Left lung (tissue), 10 donors: Measurements from ENCODE around the gene MTHFD1L. TPM values are rescaled to one million over a fixed set of nuclear protein-coding genes. Genes with fewer than 3 reads are reported as not detected.

ENCODE experiments used
- ATAC-seq: fragments of 200-7000 bp; cut with Tn5 transposase; one replicate; pipeline ENCODE4 v1.9.1; 2020; ENCODE audit warnings: moderate library complexity
- DNase-seq, 4 donors: peaks; one replicate each; pipeline ENCODE4 v3.0.0-alpha.2; 2013 to 2020
- H3K27ac ChIP-seq, 2 donors: fragments of 200-600 bp; sonication (generic) in 1 of 2; one replicate each; pipeline versions ENCODE4 v1.5.0 to v1.8.0; 2020 to 2021
- H3K27me3 ChIP-seq, 2 donors: fragments of 200-600 bp; sonication (generic) in 1 of 2; one replicate each; pipeline versions ENCODE4 v1.5.0 to v1.8.0; 2020 to 2021
- H3K36me3 ChIP-seq, 2 donors: fragments of 200-600 bp; sonication (generic) in 1 of 2; one replicate each; pipeline versions ENCODE4 v1.5.0 to v1.8.0; 2020 to 2021
- H3K4me1 ChIP-seq, 2 donors: fragments of 200-600 bp; one replicate each; pipeline ENCODE4 v1.8.0; 2021
- H3K4me3 ChIP-seq, 2 donors: fragments of 200-600 bp; sonication (generic) in 1 of 2; one replicate each; pipeline versions ENCODE4 v1.5.0 to v1.8.0; 2020 to 2021; ENCODE audit warnings: mild to moderate bottlenecking in 1 of 2
- H3K9me3 ChIP-seq, 2 donors: fragments of 200-600 bp; sonication (generic) in 1 of 2; one replicate each; pipeline versions ENCODE4 v1.5.0 to v1.8.0; 2020 to 2021
- CTCF ChIP-seq, 2 donors: fragments of 200-600 bp; sonication (generic) in 1 of 2; IDR thresholded peaks; one replicate each; pipeline versions ENCODE4 v1.5.0 to v1.8.0; 2021; ENCODE audit warnings: antibody characterized with exemption in 2 of 2
- intact Hi-C, 2 donors: fragments of 100-400 bp; cut with DNase I; formaldehyde crosslinking; loops; one replicate each; pipeline versions ENCODE4 v1.11.2 to v1.14.2; 2022
- polyA plus RNA-seq, 6 donors: library from polyadenylated mRNA; unstranded; fragments of 120-200 nt; gene quantifications; one replicate each; pipeline ENCODE4 v1.2.1, GENCODE V29; 2013; ENCODE audit not compliant: insufficient read length in 6 of 6
- total RNA-seq, 2 donors: library from RNA; stranded (reverse); fragmentation: NEBNext Ultra II Directional; extraction: Animal tissue kit (Norgen Biotek cat#: 25700); gene quantifications; one replicate each; pipeline ENCODE4 v1.2.1, GENCODE V29; 2021
- donor health status: DM: no; HTN: yes; CAD: no.
- donor health status: DM: no; HTN: no; CAD: no.

Gene MTHFD1L
- total and polyA plus RNA-seq, 8 donors: 11.9 to 38.2 (median 16.0) TPM

- Histone ChIP-seq H3K27ac (no peak overlapping the region), H3K27me3 (no peaks in the 10 kb centered on the region), H3K36me3 (peaks cover 0 to 17% of the 10 kb centered on the region in 2 donors), H3K4me1 (no peaks in the 10 kb centered on the region), H3K9me3 (no peaks in the 10 kb centered on the region), H3K4me3 (no peak overlapping the region)
- ATAC-seq (no peak), DNase-seq (no peak)
- TF ChIP-seq CTCF (IDR thresholded peaks at IDR 0.05): no peak
- intact Hi-C loops: no loop called here
Observed at GRCh38 chr6:151098166-151098565, 232.7 kb downstream of the MTHFD1L start.

GRCh38 chr6:151100326-151100725 is 234.8 kb downstream of the MTHFD1L start:
- Histone ChIP-seq H3K9me3 (no peaks in the 10 kb centered on the region), H3K36me3 (no peaks in the 10 kb centered on the region), H3K27ac (no peak overlapping the region), H3K27me3 (no peaks in the 10 kb centered on the region), H3K4me3 (no peak overlapping the region), H3K4me1 (no peaks in the 10 kb centered on the region)
- ATAC-seq (no peak), DNase-seq (no peak)
- no peak for TF ChIP-seq CTCF (IDR thresholded peaks at IDR 0.05)
- intact Hi-C loops: no loop called here

DNA sequence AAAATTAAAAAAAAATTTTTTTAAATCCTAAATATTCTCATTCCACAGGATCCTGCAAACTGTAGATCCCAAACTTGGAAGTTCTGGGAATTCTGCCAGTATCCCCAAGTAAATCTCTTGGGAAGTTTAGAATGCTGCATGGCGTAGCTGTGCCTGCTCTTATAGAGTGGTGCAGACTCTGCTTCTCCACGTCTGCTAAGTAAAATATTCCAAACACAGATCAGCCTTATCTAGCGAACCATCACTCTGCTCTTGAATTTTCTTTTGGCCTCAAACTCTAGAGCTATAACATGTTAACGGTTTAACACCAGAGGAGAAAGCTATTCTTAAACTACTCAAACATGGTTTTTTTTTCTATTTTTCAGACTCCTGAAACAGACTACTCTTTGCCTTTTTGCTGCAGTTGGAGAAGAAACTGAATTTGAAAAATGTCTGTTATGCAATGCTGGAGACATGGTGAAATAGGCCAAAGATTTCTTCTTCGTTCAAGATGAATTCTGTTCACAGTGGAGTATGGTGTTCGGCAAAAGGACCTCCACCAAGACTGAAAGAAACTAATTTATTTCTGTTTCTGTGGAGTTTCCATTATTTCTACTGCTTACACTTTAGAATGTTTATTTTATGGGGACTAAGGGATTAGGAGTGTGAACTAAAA is 235.8 kb downstream of the MTHFD1L start:
- no peak for ATAC-seq
- Histone ChIP-seq H3K4me1 (no peaks in the 10 kb centered on the region), H3K36me3 (no peaks in the 10 kb centered on the region), H3K27ac (no peak overlapping the region), H3K9me3 (no peaks in the 10 kb centered on the region), H3K27me3 (no peaks in the 10 kb centered on the region), H3K4me3 (no peak overlapping the region)
- peak in 1 of 4 donors; percentile 52 for DNase-seq
- TF ChIP-seq CTCF (IDR thresholded peaks at IDR 0.05): no peak
- intact Hi-C loops: no loop called here

GRCh38 chr6:151101816-151102694 is 236.6 kb downstream of the MTHFD1L start:
- ATAC-seq: no peak
- H3K9me3 ChIP-seq: no peaks in the 10 kb centered on the region
- no peak overlapping the region for H3K27ac ChIP-seq

More at GRCh38 chr6:151101816-151102694, 236.6 kb downstream of the MTHFD1L start:
- Histone ChIP-seq H3K4me1 (no peaks in the 10 kb centered on the region), H3K4me3 (no peak overlapping the region), H3K27me3 (no peaks in the 10 kb centered on the region), H3K36me3 (no peaks in the 10 kb centered on the region)
- no peak for DNase-seq
- intact Hi-C loops: no loop called here
- no peak for TF ChIP-seq CTCF (IDR thresholded peaks at IDR 0.05)
